SH-SY5Y (cell line): ENCODE data around the gene ATG9A.

Source experiments
- GATA2 ChIP-seq: IDR thresholded peaks from 2 replicates; pipeline ENCODE4 v1.6.1; 2011; ENCODE audit warnings: mild to moderate bottlenecking, low read depth, low read length
- GATA3 ChIP-seq: IDR thresholded peaks from 2 replicates; pipeline ENCODE4 v1.6.1; 2011; ENCODE audit warnings: low read depth, mild to moderate bottlenecking, low read length, moderate library complexity

- no peak for TF ChIP-seq GATA2
- TF ChIP-seq GATA3 = no peak
These were observed 4.9 kb upstream of the ATG9A start for GRCh38 chr2:219234331-219234730.
